ENCODE measurements around the gene PKNOX2. TPM values are rescaled to one million over a fixed set of nuclear protein-coding genes. Genes with fewer than 3 reads are reported as not detected.

The PKNOX2 gene
- total RNA-seq, 1 experiment from 2014 or later = 3.7 TPM

DNA sequence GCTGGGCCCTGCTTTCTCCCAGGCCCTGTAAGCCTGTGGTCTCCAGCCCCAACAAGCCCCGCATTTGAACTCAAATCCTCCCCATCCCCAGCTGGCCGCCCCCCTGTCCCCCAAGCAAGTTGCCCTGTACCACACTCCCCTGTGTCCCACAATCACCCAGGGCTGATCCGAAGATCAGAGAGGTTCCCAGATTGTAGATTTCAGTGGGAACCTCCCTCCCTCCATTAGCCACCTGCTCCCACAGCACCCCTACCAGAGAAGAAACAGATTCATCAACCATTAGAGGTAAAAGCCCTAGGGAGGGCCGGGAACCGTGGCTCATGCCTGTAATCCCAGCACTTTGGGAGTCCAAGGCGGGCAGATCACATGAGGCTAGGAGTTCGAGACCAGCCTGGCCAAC lies 224.1 kb downstream of the PKNOX2 start:
- H3K4me1 Mint-ChIP-seq = peaks cover 33% of the 10 kb centered on the region
- no peaks in the 10 kb centered on the region for H3K9me3 Mint-ChIP-seq
- CTCF ChIA-PET = no interaction called here
- TF ChIP-seq, protein P1, sequence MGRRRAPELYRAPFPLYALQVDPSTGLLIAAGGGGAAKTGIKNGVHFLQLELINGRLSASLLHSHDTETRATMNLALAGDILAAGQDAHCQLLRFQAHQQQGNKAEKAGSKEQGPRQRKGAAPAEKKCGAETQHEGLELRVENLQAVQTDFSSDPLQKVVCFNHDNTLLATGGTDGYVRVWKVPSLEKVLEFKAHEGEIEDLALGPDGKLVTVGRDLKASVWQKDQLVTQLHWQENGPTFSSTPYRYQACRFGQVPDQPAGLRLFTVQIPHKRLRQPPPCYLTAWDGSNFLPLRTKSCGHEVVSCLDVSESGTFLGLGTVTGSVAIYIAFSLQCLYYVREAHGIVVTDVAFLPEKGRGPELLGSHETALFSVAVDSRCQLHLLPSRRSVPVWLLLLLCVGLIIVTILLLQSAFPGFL (CRISPR knock-in tag; IDR thresholded peaks at IDR 0.05; ENCODE audit: borderline replicate concordance) = no peak
- TF ChIP-seq, protein P2, sequence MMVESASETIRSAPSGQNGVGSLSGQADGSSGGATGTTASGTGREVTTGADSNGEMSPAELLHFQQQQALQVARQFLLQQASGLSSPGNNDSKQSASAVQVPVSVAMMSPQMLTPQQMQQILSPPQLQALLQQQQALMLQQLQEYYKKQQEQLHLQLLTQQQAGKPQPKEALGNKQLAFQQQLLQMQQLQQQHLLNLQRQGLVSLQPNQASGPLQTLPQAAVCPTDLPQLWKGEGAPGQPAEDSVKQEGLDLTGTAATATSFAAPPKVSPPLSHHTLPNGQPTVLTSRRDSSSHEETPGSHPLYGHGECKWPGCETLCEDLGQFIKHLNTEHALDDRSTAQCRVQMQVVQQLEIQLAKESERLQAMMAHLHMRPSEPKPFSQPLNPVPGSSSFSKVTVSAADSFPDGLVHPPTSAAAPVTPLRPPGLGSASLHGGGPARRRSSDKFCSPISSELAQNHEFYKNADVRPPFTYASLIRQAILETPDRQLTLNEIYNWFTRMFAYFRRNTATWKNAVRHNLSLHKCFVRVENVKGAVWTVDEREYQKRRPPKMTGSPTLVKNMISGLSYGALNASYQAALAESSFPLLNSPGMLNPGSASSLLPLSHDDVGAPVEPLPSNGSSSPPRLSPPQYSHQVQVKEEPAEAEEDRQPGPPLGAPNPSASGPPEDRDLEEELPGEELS (CRISPR knock-in tag; IDR thresholded peaks at IDR 0.05) = no peak
- no peak for TF ChIP-seq GRHL2 (CRISPR knock-in tag; IDR thresholded peaks at IDR 0.05; ENCODE audit: insufficient replicate concordance, severe bottlenecking)
- TF ChIP-seq SOX15 (CRISPR knock-in tag; IDR thresholded peaks at IDR 0.05) = no peak
- TF ChIP-seq, protein P3, sequence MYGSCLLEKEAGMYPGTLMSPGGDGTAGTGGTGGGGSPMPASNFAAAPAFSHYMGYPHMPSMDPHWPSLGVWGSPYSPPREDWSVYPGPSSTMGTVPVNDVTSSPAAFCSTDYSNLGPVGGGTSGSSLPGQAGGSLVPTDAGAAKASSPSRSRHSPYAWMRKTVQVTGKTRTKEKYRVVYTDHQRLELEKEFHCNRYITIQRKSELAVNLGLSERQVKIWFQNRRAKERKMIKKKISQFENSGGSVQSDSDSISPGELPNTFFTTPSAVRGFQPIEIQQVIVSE (CRISPR knock-in tag; IDR thresholded peaks at IDR 0.05; ENCODE audit: borderline replicate concordance) = no peak
- TF ChIP-seq, protein P4, sequence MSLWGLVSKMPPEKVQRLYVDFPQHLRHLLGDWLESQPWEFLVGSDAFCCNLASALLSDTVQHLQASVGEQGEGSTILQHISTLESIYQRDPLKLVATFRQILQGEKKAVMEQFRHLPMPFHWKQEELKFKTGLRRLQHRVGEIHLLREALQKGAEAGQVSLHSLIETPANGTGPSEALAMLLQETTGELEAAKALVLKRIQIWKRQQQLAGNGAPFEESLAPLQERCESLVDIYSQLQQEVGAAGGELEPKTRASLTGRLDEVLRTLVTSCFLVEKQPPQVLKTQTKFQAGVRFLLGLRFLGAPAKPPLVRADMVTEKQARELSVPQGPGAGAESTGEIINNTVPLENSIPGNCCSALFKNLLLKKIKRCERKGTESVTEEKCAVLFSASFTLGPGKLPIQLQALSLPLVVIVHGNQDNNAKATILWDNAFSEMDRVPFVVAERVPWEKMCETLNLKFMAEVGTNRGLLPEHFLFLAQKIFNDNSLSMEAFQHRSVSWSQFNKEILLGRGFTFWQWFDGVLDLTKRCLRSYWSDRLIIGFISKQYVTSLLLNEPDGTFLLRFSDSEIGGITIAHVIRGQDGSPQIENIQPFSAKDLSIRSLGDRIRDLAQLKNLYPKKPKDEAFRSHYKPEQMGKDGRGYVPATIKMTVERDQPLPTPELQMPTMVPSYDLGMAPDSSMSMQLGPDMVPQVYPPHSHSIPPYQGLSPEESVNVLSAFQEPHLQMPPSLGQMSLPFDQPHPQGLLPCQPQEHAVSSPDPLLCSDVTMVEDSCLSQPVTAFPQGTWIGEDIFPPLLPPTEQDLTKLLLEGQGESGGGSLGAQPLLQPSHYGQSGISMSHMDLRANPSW (CRISPR knock-in tag; conservative IDR thresholded peaks at IDR 0.05; ENCODE audit: low read depth) = no peak
- TF ChIP-seq, protein P5, sequence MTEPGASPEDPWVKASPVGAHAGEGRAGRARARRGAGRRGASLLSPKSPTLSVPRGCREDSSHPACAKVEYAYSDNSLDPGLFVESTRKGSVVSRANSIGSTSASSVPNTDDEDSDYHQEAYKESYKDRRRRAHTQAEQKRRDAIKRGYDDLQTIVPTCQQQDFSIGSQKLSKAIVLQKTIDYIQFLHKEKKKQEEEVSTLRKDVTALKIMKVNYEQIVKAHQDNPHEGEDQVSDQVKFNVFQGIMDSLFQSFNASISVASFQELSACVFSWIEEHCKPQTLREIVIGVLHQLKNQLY (CRISPR knock-in tag; IDR thresholded peaks at IDR 0.05) = no peak
- no peak for TF ChIP-seq TP53 (CRISPR knock-in tag; IDR thresholded peaks at IDR 0.05)
- TF ChIP-seq, protein P6, sequence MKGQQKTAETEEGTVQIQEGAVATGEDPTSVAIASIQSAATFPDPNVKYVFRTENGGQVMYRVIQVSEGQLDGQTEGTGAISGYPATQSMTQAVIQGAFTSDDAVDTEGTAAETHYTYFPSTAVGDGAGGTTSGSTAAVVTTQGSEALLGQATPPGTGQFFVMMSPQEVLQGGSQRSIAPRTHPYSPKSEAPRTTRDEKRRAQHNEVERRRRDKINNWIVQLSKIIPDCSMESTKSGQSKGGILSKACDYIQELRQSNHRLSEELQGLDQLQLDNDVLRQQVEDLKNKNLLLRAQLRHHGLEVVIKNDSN (CRISPR knock-in tag; IDR thresholded peaks at IDR 0.05) = no peak
- no peak for TF ChIP-seq FOXK1 (CRISPR knock-in tag; IDR thresholded peaks at IDR 0.05)
- no peak for TF ChIP-seq ESRRA (CRISPR knock-in tag; IDR thresholded peaks at IDR 0.05; ENCODE audit: borderline replicate concordance)
- no peak for TF ChIP-seq E2F4 (CRISPR knock-in tag; IDR thresholded peaks at IDR 0.05; ENCODE audit: borderline replicate concordance, low read depth)
- no peak for TF ChIP-seq MAX (CRISPR knock-in tag; IDR thresholded peaks at IDR 0.05)
- no peak for TF ChIP-seq HMGA2 (CRISPR knock-in tag; IDR thresholded peaks at IDR 0.05)
- TF ChIP-seq FOXP1 (CRISPR knock-in tag; IDR thresholded peaks at IDR 0.05; ENCODE audit: borderline replicate concordance) = no peak
- TF ChIP-seq MYBL2 (CRISPR knock-in tag; IDR thresholded peaks at IDR 0.05) = no peak
- TF ChIP-seq ZNF219 (CRISPR knock-in tag; IDR thresholded peaks at IDR 0.05; ENCODE audit: borderline replicate concordance) = no peak
- no peak for TF ChIP-seq AFF4 (CRISPR knock-in tag; IDR thresholded peaks at IDR 0.05; ENCODE audit: borderline replicate concordance)
- TF ChIP-seq ATF3 (CRISPR knock-in tag; conservative IDR thresholded peaks at IDR 0.05) = no peak
- H3K27me3 Mint-ChIP-seq (ENCODE audit: low read depth) = no peaks in the 10 kb centered on the region
- no peak overlapping the region for H3K4me3 Mint-ChIP-seq
- no peaks in the 10 kb centered on the region for H3K36me3 Mint-ChIP-seq
- no peak for ATAC-seq
- no peak for DNase-seq (ENCODE audit: low spot score)
- H3K27ac Mint-ChIP-seq = no peak overlapping the region
- POLR2A ChIA-PET = no interaction called here

Data from WTC11 (cell line).